DMS114 treated with DMSO at 0.1 percent for 48 hours (cell line): ENCODE measurements around the gene SMIM5.

Source experiments
- DNase-seq: peaks from one replicate; lab custom pipeline; 2025; ENCODE audit not compliant: unreplicated experiment; lab: John Stamatoyannopoulos, UW

Gene SMIM5

DNA sequence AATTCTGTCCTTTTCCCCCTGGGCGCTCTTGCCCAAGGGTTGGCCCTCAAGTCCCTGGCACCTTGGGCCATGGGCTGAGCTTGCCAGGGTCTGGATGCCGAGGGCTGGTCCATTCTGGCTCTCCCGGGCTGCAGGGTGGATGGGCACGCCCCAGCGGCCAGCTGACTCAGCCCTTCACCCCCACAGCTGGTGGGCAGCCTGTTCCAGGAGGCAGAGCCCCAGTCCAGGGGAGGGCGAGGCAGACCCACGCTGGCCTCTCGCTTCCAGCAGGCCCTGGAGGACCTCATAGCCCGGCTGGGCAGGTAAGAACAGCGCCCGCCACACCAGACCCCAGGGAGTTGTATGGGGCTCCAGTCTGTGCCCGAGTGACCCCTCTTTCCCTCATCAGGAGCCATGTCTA lies 30.6 kb upstream of the SMIM5 start:
- DNase-seq = no peak

DNA sequence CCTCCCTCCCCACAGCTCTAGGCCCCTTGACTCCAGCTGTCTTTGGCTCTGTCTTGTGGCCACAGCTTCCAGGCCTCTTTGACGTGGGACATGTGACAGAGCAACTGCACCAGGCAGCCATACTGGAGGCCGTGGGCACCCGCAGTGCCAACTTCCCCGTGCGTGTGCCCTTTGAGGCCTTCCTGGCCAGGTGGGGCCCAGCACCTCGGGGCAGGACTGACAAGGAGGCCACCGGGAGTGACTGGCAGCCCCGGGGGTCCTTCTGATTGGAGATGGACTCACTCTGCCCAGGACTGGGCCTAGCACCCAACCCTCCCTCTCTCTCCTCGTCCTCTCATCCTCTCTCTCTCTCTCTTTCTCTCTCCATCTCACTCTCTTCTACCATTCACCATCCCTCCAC lies 30.1 kb upstream of the SMIM5 start:
- DNase-seq = no peak

DNA sequence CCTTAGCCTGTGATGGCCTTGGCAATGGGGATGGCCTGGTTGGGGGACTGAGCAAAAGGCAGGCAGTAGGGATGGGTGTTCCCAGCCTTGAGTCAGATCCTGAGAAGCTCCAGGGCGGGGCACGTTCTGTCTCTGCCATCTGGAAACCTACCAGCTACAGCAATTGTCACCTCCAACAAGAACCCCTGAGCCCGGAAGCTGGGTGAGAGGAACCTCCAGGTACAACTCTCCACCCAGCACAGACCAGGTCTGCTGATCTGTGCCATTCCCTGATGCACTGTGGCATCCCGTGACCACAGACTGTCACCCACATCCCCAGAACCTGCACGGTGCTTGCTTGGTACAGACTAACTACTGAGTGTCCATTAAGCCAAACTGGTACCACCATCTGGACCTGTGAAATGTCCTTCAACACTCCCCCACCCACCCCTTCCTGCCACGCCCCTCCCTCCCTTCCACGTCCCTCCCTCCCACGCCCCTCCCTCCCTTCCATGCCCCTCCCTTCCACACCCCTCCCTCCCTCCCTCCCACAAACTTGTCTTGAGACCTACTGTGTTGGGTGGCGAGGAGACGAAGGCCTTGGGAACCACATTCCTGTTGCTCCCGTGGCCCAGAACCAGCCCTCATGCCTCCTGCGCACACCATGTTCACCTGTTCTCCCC lies 29.1 kb upstream of the SMIM5 start:
- no peak for DNase-seq

DNA sequence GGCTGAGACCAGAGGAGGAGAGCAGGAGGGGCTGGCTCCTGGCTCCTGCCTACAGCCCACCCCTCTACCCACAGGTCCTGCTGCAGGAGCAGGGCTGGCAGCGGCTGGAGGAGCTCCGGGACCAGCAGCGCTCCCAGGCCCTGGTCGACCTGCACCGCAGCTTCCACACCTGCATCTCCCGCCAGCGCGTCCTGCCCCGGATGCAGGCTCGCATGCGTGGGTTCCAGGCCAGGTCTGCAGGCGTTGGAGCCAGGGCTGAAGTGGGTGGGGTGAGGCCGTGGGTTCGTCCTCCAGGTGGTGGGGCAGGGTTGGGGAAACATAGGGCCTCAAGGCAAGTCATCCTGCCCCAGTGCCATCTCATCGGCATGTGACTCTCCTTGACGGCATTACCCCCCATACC lies 27.4 kb upstream of the SMIM5 start:
- no peak for DNase-seq

DNA sequence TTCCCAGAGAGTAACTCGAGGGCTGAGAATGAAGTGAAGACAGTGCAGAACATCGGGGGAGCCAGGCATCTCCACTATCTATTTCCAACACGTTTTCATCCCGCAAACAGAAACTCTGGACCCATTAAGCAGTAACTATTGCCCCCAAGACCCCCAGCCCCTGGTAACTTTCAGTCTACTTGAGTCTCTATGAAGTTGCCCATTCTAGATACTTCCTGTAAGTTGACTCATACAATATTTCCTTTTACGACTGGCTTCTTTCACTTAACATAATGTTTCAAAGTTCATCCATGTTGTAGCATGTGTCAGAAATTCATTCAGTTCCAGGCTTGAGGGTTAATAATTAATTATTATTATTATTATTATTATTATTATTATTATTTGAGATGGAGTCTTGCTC lies 26.1 kb upstream of the SMIM5 start:
- DNase-seq = no peak

DNA sequence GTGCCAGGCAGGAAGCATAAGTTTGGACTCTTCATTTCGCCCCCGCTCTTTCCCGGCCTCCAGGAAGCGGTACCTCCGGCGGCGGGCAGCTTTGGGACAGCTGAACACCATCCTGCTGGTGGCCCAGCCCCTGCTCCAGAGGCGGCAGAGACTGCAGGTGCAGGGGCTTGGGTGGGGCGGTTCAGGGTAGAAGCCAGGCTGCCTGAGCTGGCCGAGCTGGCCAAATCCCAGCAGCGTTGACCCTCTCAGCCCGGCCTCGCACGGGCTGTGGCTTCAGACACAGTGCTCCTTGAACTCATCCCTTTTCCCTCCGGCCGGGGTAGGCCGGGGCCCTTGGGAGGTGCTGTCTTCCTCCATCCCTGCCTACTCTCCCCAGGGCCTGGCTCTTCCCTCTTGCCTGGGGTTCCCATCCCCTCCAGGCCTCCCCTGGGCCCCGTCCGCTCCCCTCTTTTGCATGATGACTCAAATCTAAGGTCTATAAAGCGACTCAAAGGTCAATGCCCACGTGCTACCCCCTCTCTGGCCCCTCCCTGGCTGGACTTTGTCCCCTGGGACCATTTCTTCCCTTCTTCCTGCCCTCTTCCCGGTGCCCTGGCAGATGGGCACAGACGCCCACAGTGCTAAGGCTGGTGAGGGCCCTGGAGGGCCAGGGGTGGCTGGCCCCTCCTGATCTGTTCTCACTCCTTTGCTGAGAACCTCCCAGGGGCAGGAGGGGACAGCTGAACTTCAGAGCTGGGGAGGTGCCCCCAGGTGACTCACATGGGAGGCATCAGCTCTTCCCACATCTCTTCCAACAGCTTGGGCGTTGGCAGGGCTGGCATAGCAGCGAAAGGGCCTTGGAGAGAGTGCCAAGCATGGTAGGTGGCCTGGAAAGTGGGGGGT lies 22.9 kb upstream of the SMIM5 start:
- no peak for DNase-seq

DNA sequence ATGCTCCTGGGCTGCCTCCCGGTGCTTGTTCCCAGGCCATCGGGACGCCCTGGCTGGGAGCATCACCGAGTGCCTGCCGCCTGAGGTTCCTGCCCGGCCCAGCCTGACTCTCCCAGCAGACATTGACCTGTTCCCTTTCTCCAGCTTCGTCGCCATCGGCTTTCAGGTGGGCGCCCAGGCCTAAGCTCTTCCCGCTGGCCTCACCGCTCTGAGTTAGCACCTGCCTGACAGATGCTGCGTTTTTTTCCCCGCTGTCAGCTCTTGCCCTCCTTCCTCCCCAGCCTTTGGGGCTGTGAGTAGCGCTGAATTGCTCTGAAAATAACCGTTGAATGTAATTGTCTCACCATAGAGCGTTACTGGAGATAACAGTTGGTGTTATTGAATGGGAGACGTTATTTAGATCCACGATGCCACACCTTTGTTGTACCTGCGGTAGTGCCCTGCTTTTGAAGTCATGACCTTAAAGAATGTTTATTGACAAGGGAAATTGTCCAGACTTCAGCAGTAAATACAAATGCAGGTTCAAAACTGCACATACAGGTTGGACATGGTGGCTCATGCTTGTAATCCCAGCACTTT lies 21.3 kb upstream of the SMIM5 start:
- no peak for DNase-seq

DNA sequence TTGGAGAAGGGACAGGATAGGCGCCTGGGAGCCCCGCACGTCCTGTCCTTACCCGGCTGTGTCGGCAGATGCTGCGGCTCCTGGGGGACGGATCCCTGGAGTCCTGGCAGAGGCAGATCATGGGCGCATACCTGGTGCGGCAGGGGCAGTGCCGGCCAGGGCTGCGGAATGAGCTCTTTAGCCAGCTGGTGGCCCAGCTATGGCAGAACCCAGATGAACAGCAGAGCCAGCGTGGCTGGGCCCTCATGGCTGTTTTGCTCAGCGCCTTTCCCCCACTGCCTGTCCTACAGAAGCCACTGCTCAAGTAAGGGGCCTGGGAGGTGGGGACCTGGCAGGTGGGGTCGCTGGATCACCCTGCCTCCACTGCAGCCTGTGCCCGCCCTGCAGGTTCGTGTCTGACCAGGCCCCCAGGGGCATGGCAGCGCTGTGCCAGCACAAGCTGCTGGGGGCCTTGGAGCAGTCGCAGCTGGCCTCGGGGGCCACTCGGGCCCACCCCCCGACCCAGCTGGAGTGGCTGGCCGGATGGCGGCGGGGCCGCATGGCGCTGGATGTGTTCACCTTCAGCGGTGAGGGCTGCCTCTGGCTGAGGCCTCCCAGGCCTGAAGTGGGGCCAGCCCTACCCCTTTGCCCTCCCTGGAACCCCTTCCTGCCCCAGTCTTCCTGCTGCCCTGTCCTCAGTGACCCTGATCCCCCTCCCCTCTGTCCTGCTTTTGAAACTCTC lies 20.2 kb upstream of the SMIM5 start:
- DNase-seq = no peak

DNA sequence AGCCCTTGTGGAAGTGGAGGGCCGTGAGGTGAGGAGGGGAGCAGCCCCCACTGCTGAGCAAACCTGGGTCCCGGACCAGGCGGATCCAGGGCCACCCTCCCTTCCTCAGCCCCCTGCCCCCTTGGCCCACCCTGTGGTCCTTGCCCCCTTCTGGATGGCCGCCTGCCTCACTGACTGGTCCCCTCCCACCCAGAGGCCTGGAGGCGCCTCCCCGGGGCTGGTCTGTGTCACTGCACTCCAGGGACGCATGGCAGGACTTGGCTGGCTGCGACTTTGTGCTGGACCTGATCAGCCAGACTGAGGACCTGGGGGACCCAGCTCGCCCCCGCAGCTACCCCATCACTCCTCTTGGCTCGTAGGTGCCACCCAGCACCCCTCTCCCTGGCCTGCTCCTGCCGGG lies 19.2 kb upstream of the SMIM5 start:
- DNase-seq = no peak

DNA sequence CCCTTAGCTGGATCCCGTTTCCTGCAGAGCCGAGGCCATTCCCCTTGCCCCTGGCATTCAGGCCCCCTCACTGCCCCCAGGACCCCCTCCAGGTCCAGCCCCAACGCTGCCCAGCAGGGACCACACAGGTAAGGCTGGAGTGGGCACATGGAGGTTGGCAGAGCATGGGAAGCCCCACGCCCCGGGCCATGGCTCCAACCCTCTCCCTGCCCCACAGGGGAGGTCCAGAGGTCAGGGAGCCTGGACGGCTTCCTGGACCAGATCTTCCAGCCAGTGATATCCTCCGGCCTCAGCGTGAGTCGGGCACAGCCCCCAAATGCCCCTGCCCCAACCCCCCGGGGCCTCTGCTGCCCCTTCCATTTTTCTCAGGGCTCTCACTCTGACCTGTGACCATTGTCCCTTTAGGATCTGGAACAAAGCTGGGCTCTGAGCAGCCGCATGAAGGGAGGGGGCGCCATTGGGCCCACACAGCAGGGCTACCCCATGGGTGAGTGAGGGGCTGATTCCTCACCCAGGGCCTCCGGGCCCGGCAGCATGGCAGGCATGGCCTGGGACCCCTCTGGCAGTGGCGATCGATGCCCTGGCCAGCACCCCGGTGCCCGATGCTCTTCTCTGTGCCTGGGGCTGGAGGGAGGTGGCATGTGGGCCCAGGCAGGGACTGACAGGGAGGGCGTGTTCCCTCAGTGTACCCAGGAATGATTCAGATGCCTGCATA lies 18.5 kb upstream of the SMIM5 start:
- no peak for DNase-seq

DNA sequence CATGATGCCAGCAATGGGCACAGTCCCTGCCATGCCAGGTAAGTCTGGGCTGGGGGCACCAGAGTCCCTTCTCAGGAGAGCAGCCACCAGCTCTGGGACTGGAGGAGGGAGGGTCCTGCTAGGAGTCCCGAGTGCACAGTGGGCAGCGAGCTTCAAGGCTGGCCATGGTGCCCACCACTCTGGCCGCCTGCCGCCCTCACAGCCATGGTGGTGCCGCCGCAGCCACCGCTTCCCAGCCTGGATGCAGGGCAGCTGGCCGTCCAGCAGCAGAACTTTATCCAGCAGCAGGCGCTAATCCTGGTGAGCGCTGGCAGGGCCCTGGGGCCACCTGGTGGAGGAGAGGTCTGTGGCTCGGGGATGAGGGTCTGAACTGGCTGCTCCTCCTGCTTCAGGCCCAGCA lies 17.9 kb upstream of the SMIM5 start:
- DNase-seq = no peak

DNA sequence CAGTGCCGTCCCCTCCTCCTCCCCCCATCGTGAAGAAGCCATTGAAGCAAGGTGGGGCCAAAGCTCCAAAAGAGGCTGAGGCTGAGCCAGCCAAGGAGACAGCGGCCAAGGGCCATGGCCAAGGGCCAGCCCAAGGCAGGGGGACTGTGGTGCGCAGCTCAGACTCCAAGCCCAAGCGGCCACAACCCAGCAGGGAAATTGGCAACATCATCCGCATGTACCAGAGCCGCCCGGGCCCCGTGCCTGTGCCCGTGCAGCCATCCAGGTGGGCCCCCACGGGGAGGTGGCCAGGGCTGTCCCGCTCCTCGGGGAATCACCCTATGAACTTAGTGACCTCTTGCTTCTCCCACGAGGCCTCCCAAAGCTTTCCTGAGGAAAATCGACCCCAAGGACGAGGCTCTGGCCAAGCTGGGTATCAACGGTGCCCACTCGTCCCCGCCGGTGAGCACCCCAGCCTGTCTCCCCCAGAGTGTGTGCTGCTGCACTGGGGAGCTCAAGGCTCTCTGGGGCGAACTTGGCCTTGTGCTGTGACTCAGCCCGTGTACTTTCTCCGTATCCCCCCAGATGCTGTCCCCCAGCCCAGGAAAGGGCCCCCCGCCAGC lies 16.6 kb upstream of the SMIM5 start:
- no peak for DNase-seq

DNA sequence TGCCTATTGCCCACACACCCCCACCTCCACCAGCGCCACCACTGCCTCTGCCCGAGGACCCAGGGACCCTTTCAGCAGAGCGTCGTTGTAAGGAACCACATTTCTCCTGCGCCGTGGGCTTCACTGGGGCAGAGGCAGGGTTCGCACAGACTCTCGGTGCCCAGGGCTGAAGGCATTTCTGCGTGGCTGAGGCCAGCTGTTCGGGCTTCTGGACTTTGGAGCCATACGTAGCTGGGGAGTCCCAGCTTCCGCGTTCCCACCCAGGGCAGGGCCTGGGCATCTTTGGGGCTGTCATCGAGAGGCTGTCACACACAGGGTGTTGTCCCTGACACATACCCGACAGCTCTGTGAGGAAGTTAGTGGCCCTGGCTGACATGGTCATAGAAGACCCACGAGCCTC lies 16.0 kb upstream of the SMIM5 start:
- no peak for DNase-seq

DNA sequence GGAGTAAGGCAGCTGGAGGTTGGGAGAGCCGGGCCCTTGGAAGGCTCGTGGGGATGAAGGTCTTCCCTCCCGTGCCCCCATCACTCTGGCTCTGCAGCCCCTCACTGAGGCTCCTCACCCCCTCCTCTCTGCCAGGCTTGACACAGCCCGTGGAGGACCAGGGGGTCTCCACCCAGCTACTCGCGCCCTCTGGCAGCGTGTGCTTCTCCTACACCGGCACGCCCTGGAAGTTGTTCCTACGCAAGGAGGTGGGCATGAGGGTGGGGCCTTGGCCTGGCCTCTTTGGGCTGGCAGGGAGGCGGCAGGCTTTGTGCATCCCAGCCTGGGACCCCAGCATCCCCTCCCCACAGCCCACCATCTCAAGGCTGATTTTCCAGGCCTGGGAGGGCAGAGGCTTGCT lies 15.6 kb upstream of the SMIM5 start:
- DNase-seq = no peak

DNA sequence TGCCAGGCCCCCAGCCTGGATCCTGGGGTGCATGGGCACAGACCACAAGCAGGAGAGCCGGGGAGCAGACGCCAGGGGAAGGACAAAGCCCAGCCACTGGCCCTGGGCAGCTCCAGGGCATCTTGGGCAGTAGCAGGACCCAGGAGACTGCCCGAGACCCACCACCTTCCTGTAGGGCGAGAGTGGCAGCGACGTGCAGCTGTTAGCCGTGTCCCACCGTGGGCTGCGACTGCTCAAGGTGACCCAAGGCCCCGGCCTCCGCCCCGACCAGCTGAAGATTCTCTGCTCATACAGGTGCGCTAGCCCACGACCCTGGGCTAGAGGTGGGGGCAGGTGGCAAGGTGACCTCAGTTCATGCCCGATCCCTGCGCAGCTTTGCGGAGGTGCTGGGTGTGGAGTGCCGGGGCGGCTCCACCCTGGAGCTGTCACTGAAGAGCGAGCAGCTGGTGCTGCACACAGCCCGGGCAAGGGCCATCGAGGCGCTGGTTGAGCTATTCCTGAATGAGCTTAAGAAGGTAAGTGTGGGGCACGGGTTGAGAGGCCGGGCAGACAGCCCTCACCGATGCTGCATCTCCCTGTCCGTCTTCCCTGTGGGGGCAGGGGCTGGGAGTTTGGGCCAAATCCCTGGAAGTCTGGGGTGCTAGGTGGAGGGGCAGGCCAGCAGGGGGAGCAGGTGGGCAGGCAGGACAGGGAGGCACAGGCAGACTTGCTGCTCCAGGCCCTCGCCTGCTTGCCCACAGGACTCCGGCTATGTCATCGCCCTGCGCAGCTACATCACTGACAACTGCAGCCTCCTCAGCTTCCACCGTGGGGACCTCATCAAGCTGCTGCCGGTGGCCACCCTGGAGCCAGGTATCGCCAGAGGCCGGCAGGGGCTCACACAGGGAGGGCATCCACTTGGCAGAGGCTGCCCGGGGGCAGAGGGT lies 13.5 kb upstream of the SMIM5 start:
- DNase-seq = no peak

DNA sequence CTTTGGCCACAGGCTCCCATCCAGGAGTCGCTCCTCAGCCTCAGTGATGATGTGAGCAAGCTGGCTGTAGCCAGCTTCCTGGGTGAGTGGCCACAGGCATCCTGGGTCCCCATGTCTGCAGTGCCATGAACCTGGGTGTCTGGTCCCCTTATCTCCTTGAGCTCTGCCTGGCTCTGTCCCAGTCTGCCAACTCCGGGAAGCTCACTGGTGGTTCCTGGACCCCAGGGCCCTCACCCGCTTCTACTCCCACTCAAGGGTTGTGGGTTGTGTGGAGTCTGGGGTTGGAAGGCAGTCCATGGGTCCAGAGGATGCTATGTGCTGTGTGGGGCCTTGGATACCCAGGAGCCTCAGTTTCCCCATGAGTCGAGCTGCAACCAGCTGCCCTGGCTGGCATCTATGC lies 11.7 kb upstream of the SMIM5 start:
- no peak for DNase-seq

DNA sequence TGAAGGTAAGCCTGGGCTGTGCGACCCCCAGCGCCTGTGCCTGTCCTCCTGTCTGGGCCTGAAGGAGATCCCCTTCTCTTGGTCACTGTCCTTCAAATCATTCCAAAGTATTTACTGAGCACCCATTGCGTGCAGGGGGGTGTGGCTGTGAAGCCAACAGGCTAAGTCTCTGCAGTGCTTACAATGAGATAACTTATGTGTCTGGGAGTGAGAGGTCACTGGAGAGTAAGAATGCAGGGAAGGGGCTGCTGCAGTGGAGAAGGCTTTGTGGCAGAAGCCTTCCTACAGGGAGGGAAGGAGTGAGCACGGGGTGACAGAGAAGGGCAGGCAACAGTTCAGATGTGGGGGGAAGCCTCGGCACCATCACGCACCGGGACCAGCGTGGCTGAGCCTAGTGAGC lies 11.2 kb upstream of the SMIM5 start:
- no peak for DNase-seq

DNA sequence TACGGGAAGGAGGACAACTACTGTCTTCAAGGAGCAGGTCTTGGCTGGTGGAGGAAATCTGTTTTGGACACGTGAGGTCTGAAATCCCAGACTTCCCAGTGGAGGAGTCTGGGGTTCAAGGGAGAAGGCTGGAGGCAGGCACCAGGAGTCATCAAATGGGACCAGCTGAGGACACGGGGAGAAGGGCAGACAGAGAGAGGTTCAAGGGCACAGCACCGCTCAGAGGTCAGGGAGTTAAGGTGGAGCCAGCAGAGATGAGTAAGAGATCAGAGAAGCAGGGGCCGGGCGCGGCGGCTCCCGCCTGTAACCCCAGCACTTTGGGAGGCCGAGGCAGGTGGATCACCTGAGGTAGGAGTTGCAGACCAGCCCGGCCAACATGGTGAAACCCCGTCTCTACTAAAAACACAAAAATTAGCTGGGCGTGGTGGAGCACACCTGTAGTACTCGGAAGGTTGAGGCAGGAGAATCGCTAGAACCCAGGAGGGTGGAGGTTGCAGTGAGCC lies 10.4 kb upstream of the SMIM5 start:
- DNase-seq = no peak

DNA sequence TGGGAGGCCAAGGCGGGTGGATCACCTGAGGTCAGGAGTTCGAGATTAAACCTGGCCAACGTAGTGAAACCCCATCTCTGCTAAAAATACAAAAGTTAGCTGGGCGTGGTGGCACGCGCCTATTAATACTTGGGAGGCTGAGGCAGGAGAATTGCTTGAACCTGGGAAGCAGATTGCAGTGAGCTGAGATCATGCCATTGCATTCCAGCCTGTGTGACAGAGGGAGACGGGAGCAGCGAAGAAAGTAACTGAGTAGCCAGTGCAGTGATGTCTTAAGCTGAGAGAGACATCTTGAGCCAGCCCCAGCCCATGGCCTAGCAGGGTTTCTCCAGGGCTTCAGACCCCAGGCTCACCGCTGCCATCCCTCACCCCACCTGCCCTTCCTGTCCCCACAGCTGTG lies 9.8 kb upstream of the SMIM5 start:
- no peak for DNase-seq
